A673 (cell line): ENCODE results near the gene SUGP2.

Experiments used
- CTCF ChIP-seq: fragments of 300-800, 200-600 bp; sonication (generic); conservative IDR thresholded peaks from 2 replicates; pipeline ENCODE4 v1.5.1; 2017; ENCODE audit warnings: low read depth, mild to moderate bottlenecking, antibody characterized with exemption, low read length, moderate library complexity, mixed read lengths
- EZH2 ChIP-seq: fragments of 200-600 bp; sonication (generic); IDR thresholded peaks from 2 replicates; pipeline ENCODE4 v1.6.1; 2017; ENCODE audit warnings: borderline replicate concordance, low read depth, mild to moderate bottlenecking, mixed read lengths, antibody characterized with exemption, low read length; ENCODE audit not compliant: poor library complexity, severe bottlenecking

GRCh38 chr19:19075126-19075525 lies 41.8 kb upstream of the SUGP2 start:
- no peak for TF ChIP-seq CTCF
- TF ChIP-seq EZH2 = no peak
